AG04450 (cell line): ENCODE measurements around the gene DMBT1. TPM values are rescaled to one million over a fixed set of nuclear protein-coding genes. Genes with fewer than 3 reads are reported as not detected.

Experiments
- CTCF ChIA-PET: fragments of 300-600, 350-600 bp; formaldehyde crosslinking; extraction: SDS; loops from one replicate; lab custom pipeline; 2022; ENCODE audit warnings: antibody characterized with exemption, inconsistent platforms; lab: Charles Lee
- POLR2A ChIA-PET: fragments of 350-600 bp; formaldehyde crosslinking; extraction: SDS; loops from one replicate; lab custom pipeline; 2021; ENCODE audit warnings: antibody characterized with exemption, inconsistent platforms; lab: Yijun Ruan, JAX
- DNase-seq: peaks from one replicate; pipeline ENCODE4 v3.0.0-alpha.2; 2011; ENCODE audit warnings: low read depth, low spot score
- H3K27ac ChIP-seq: one replicate; pipeline ENCODE4 v1.5.1; 2012; ENCODE audit warnings: low read depth, low read length, control low read depth
- H3K27me3 ChIP-seq: one replicate; pipeline ENCODE4 v1.6.0; 2012; ENCODE audit warnings: low read length; ENCODE audit not compliant: control insufficient read depth, insufficient read depth
- H3K4me3 ChIP-seq: 2 replicates; pipeline ENCODE4 v1.5.1; 2011; ENCODE audit warnings: mild to moderate bottlenecking, low read depth, low read length, control low read depth
- H3K9me3 ChIP-seq: 2 replicates; pipeline ENCODE4 v1.5.1; 2012; ENCODE audit warnings: low read length; ENCODE audit not compliant: control insufficient read depth, insufficient read depth
- CTCF ChIP-seq: IDR thresholded peaks from 2 replicates; pipeline ENCODE4 v1.5.1; 2011; ENCODE audit warnings: low read depth, low read length, control low read depth, inconsistent platforms
- polyA plus RNA-seq: library from polyadenylated mRNA; depleted of rRNA; stranded (reverse); fragments of >200 nt; gene quantifications from 2 replicates; pipeline ENCODE4 v1.2.3, GENCODE V29; 2011

DMBT1 gene
- polyA plus RNA-seq, 1 experiment, result not detected

GRCh38 chr10:122650331-122650730, 89.8 kb downstream of the DMBT1 start:
- CTCF ChIA-PET, result interaction anchor here (0.6 to 0.7 kb wide), 2 partner anchors 393 to 767 kb away, joined by 3 to 8 read pairs; no protein-coding TSS in a partner anchor
- no peak for DNase-seq
- no peaks in the 10 kb centered on the region for H3K27me3 ChIP-seq
- POLR2A ChIA-PET, result no interaction called here
- no peaks in the 10 kb centered on the region for H3K9me3 ChIP-seq
- no peak for TF ChIP-seq CTCF
- no peak overlapping the region for H3K27ac ChIP-seq
- no peak overlapping the region for H3K4me3 ChIP-seq

- ChIA-PET POLR2A (no interaction called here), CTCF (no interaction called here)
- no peaks in the 10 kb centered on the region for H3K27me3 ChIP-seq
- DNase-seq, result no peak
- TF ChIP-seq CTCF, result no peak
- no peak overlapping the region for H3K4me3 ChIP-seq
- H3K9me3 ChIP-seq, result no peaks in the 10 kb centered on the region
- no peak overlapping the region for H3K27ac ChIP-seq
These were observed 95.2 kb downstream of the DMBT1 start for GRCh38 chr10:122655524-122656307.

- DNase-seq, result no peak
- ChIA-PET POLR2A (no interaction called here), CTCF (no interaction called here)
- Histone ChIP-seq H3K4me3 (no peak overlapping the region), H3K9me3 (no peaks in the 10 kb centered on the region), H3K27ac (no peak overlapping the region), H3K27me3 (no peaks in the 10 kb centered on the region)
- TF ChIP-seq CTCF, result no peak
These were observed 95.8 kb downstream of the DMBT1 start for GRCh38 chr10:122656308-122656705.

- CTCF ChIA-PET, result no interaction called here
- Histone ChIP-seq H3K4me3 (no peak overlapping the region), H3K9me3 (no peaks in the 10 kb centered on the region), H3K27ac (no peak overlapping the region), H3K27me3 (no peaks in the 10 kb centered on the region)
- POLR2A ChIA-PET, result no interaction called here
- no peak for TF ChIP-seq CTCF
- no peak for DNase-seq
These were observed 96.2 kb downstream of the DMBT1 start for GRCh38 chr10:122656741-122657140.

GRCh38 chr10:122657255-122657654, 96.7 kb downstream of the DMBT1 start:
- CTCF ChIA-PET, result no interaction called here
- Histone ChIP-seq H3K27me3 (no peaks in the 10 kb centered on the region), H3K9me3 (no peaks in the 10 kb centered on the region), H3K27ac (no peak overlapping the region), H3K4me3 (no peak overlapping the region)
- POLR2A ChIA-PET, result no interaction called here
- no peak for DNase-seq
- no peak for TF ChIP-seq CTCF
